ENCODE results near the gene OR10S1.
"Not testable (repeated sequence)": the region's sequence is repeated elsewhere in the genome, so short reads cannot be mapped to it uniquely, and the experiment has no call there.

OR10S1 gene

GRCh38 chr11:123977731-123978347, at the start of gene OR10S1:
OR10S1 (minus strand) TSS chr11:123977781; CDS start chr11:123977664, 117 bp downstream.
- DNase-seq (ENCODE audit: low read depth in 2 of 3, low spot score in 2 of 3), result no peak

GRCh38 chr11:124026498-124026897, 48.9 kb upstream of the OR10S1 start, which contains the start of gene OR10G8:
OR10G8 (plus strand) TSS chr11:124026798; CDS start chr11:124029623, 2,825 bp downstream.
- DNase-seq (ENCODE audit: low read depth in 2 of 3, low spot score in 2 of 3), result no peak

GRCh38 chr11:124015837-124016236, 38.3 kb upstream of the OR10S1 start:
- DNase-seq (ENCODE audit: low read depth in 2 of 3, low spot score in 2 of 3), result not testable (repeated sequence)

- DNase-seq (ENCODE audit: low read depth in 2 of 3, low spot score in 2 of 3), result no peak
Observed at GRCh38 chr11:124012697-124013096, 35.1 kb upstream of the OR10S1 start, which contains the start of gene OR10G4. OR10G4 (plus strand) TSS chr11:124012997; CDS start chr11:124015575, 2,578 bp downstream.

- no peak for DNase-seq (ENCODE audit: low read depth in 2 of 3, low spot score in 2 of 3)
Observed at GRCh38 chr11:123995119-123995518, 17.5 kb upstream of the OR10S1 start, which contains the start of gene OR10G6. OR10G6 (minus strand) TSS chr11:123995161; CDS start chr11:123995161, 0 bp downstream.

GRCh38 chr11:123979311-123979710, 1.7 kb upstream of the OR10S1 start:
- DNase-seq (ENCODE audit: low read depth in 2 of 3, low spot score in 2 of 3), result no peak

- no peak for DNase-seq (ENCODE audit: low read depth in 2 of 3, low spot score in 2 of 3)
Observed at GRCh38 chr11:123976770-123977560, 616 bp downstream of the OR10S1 start.

GRCh38 chr11:123973816-123974215, 3.8 kb downstream of the OR10S1 start:
- no peak for DNase-seq (ENCODE audit: low read depth in 2 of 3, low spot score in 2 of 3)

GRCh38 chr11:123956752-123957151, 20.8 kb downstream of the OR10S1 start:
- no peak for DNase-seq (ENCODE audit: low read depth in 2 of 3, low spot score in 2 of 3)

GRCh38 chr11:123945132-123945531, 32.4 kb downstream of the OR10S1 start:
- no peak for DNase-seq (ENCODE audit: low read depth in 2 of 3, low spot score in 2 of 3)

GRCh38 chr11:123943738-123944137, 33.8 kb downstream of the OR10S1 start, which contains the start of gene OR6T1:
OR6T1 (minus strand) TSS chr11:123943838; CDS start chr11:123943838, 0 bp downstream.
- DNase-seq (ENCODE audit: low read depth in 2 of 3, low spot score in 2 of 3), result no peak

- no peak for DNase-seq (ENCODE audit: low read depth in 2 of 3, low spot score in 2 of 3)
Observed at GRCh38 chr11:123942413-123942812, 35.2 kb downstream of the OR10S1 start.

GRCh38 chr11:123939317-123939716, 38.3 kb downstream of the OR10S1 start, which contains the start of gene OR4D5:
OR4D5 (plus strand) TSS chr11:123939617; CDS start chr11:123939617, 0 bp downstream.
- no peak for DNase-seq (ENCODE audit: low read depth in 2 of 3, low spot score in 2 of 3)
